Small intestine (tissue), 7 donors: ENCODE results near the gene SASH1. TPM values are rescaled to one million over a fixed set of nuclear protein-coding genes. Genes with fewer than 3 reads are reported as not detected.

Source experiments
- DNase-seq, 2 donors: peaks; one replicate each; pipeline versions ENCODE4 v3.0.0 to v3.0.0-alpha.2; 2013
- FAIRE-seq: peaks from 2 replicates; lab custom pipeline; 2012; peaks lifted over from hg19 to GRCh38; lab: Jason Lieb, UNC
- H3K27ac ChIP-seq, 3 donors: one replicate each; pipeline ENCODE4 v1.5.1; 2013; ENCODE audit warnings: low read length in 2 of 3, mild to moderate bottlenecking in 2 of 3, control low read depth in 1 of 3, inconsistent platforms in 1 of 3, low read depth in 1 of 3, moderate library complexity in 1 of 3
- H3K27me3 ChIP-seq, 3 donors: one replicate each; pipeline ENCODE4 v1.6.1; 2013; ENCODE audit warnings: low read length in 3 of 3, inconsistent platforms in 1 of 3; ENCODE audit not compliant: control insufficient read depth in 3 of 3, insufficient read depth in 3 of 3
- H3K36me3 ChIP-seq, 3 donors: one replicate each; pipeline ENCODE4 v1.6.1; 2013; ENCODE audit warnings: low read length in 3 of 3, inconsistent platforms in 1 of 3, low read depth in 1 of 3, mild to moderate bottlenecking in 1 of 3, moderate library complexity in 1 of 3; ENCODE audit not compliant: control insufficient read depth in 3 of 3, insufficient read depth in 2 of 3
- H3K4me1 ChIP-seq, 3 donors: one replicate each; pipeline ENCODE4 v1.6.1; 2013; ENCODE audit warnings: low read length in 2 of 3, inconsistent platforms in 1 of 3, low read depth in 1 of 3, mild to moderate bottlenecking in 1 of 3, moderate library complexity in 1 of 3; ENCODE audit not compliant: control insufficient read depth in 3 of 3, insufficient read depth in 2 of 3
- H3K4me3 ChIP-seq, 3 donors: one replicate each; pipeline ENCODE4 v1.5.1; 2013; ENCODE audit warnings: low read length in 3 of 3, control low read depth in 1 of 3, inconsistent platforms in 1 of 3, low read depth in 1 of 3, mild to moderate bottlenecking in 1 of 3, moderate library complexity in 1 of 3
- H3K9me3 ChIP-seq, 2 donors: one replicate each; pipeline ENCODE4 v1.6.1; 2013; ENCODE audit warnings: low read depth in 1 of 2, low read length in 1 of 2; ENCODE audit not compliant: control insufficient read depth in 2 of 2, insufficient read depth in 1 of 2
- WGBS, 3 donors: extraction: QIAGEN DNeasy Blood & Tissue Kit; methylation state at CpG; one replicate each; pipeline ENCODE4 v1.1.7; 2013; 5-methylcytosine and 5-hydroxymethylcytosine counted together
- polyA plus RNA-seq, 4 donors: library from polyadenylated mRNA; stranded (reverse) in 3 of 4; unstranded in 1 of 4; fragments of 200-250 nt in 3 of 4; fragments of 120-200 nt in 1 of 4; gene quantifications; one replicate each; pipeline versions ENCODE4 v1.2.1 to v1.2.3, GENCODE V29; 2013
- donor health status: healthy with polysubstance abuse.
- donor health status: control.
- donor health status: control.
- donor health status: Bipolar disorder and iron deficiency.
- donor health status: healthy.

Gene SASH1
- polyA plus RNA-seq, 4 donors = 1.3 to 16.1 (median 8.0) TPM

GRCh38 chr6:148304976-148305375 lies 37.7 kb upstream of the SASH1 start:
- Histone ChIP-seq H3K9me3 (no peaks in the 10 kb centered on the region), H3K4me1 (no peaks in the 10 kb centered on the region), H3K27me3 (no peaks in the 10 kb centered on the region), H3K4me3 (no peak overlapping the region), H3K27ac (no peak overlapping the region), H3K36me3 (no peaks in the 10 kb centered on the region)
- FAIRE-seq = no peak
- DNase-seq = no peak
- 81 to 88% (median 86%) methylated on average over 7 of the region's 7 CpGs for WGBS, 3 donors

- Histone ChIP-seq H3K27me3 (no peaks in the 10 kb centered on the region), H3K36me3 (no peaks in the 10 kb centered on the region), H3K4me3 (no peak overlapping the region), H3K9me3 (no peaks in the 10 kb centered on the region), H3K4me1 (no peaks in the 10 kb centered on the region), H3K27ac (no peak overlapping the region)
- FAIRE-seq = no peak
- DNase-seq = no peak
- WGBS, 3 donors = 93 to 98% (median 93%) methylated on average over 2 of the region's 2 CpGs
Observed at GRCh38 chr6:148306286-148306685, 36.4 kb upstream of the SASH1 start.

DNA sequence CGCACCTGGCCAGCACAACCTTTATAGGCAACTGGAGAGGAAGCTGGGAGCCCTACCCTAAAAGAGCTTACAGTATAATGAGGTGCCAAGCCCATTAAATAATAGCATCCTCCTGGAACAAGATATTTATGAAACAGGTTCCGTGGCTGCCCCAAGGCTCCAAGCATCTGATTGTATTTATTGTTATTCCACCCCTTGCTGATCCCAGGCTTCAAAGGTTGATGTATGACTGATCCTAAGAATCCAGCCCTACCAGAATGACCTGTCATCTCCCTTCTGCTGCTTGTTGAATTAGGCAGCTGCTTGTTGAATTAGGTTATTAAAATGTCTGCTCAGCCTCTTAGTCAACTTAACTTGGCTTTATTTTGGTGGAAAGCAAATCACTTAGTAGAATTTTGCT lies 35.2 kb upstream of the SASH1 start:
- Histone ChIP-seq H3K27me3 (no peaks in the 10 kb centered on the region), H3K27ac (no peak overlapping the region), H3K36me3 (no peaks in the 10 kb centered on the region), H3K9me3 (no peaks in the 10 kb centered on the region), H3K4me1 (no peaks in the 10 kb centered on the region), H3K4me3 (no peak overlapping the region)
- FAIRE-seq (no peak), DNase-seq (no peak)
- 71 to 88% (median 88%) methylated on average over 2 of the region's 2 CpGs for WGBS, 3 donors

GRCh38 chr6:148309301-148309700 lies 33.3 kb upstream of the SASH1 start:
- H3K4me3 ChIP-seq = no peak overlapping the region
- H3K4me1 ChIP-seq = no peaks in the 10 kb centered on the region
- H3K36me3 ChIP-seq = no peaks in the 10 kb centered on the region
- no peaks in the 10 kb centered on the region for H3K9me3 ChIP-seq
- DNase-seq (no peak), FAIRE-seq (no peak)
- no peaks in the 10 kb centered on the region for H3K27me3 ChIP-seq
- no peak overlapping the region for H3K27ac ChIP-seq

GRCh38 chr6:148311966-148312669 lies 30.5 kb upstream of the SASH1 start:
- no peak for FAIRE-seq
- H3K27ac ChIP-seq = no peak overlapping the region

GRCh38 chr6:148313488-148313887 lies 29.1 kb upstream of the SASH1 start:
- no peaks in the 10 kb centered on the region for H3K9me3 ChIP-seq
- no peaks in the 10 kb centered on the region for H3K4me1 ChIP-seq
- 76 to 84% (median 80%) methylated on average over 8 of the region's 8 CpGs for WGBS, 3 donors
- H3K36me3 ChIP-seq = no peaks in the 10 kb centered on the region
- no peak overlapping the region for H3K27ac ChIP-seq
- H3K27me3 ChIP-seq = no peaks in the 10 kb centered on the region
- no peak overlapping the region for H3K4me3 ChIP-seq
- DNase-seq (no peak), FAIRE-seq (no peak)

More at GRCh38 chr6:148311966-148312669, 30.5 kb upstream of the SASH1 start:
- H3K27me3 ChIP-seq = no peaks in the 10 kb centered on the region
- WGBS, 3 donors = 57 to 69% (median 64%) methylated on average over 3 of the region's 3 CpGs
- DNase-seq = no peak
- H3K36me3 ChIP-seq = no peaks in the 10 kb centered on the region
- no peaks in the 10 kb centered on the region for H3K4me1 ChIP-seq
- no peak overlapping the region for H3K4me3 ChIP-seq
- H3K9me3 ChIP-seq = no peaks in the 10 kb centered on the region

DNA sequence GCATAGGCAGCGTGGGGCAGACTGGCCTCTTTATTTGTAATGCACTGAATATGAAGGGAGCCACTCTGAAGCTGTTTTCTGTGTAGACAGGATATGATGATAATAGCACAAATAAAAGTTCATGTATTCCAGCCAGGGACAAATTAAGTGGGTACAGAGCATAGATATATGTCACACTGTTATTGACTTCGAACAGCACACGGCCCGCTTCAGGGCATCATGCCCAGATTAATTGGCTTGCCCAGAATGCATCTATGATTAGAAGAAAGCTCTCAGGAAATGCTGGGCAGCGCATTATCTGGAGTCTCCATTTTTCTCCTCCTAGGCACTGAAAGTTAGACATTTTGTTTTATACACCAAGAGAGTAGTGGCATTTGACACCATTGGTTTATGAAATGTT lies 26.3 kb upstream of the SASH1 start:
- H3K27me3 ChIP-seq = no peaks in the 10 kb centered on the region
- no peak overlapping the region for H3K4me3 ChIP-seq
- 61 to 77% (median 69%) methylated on average over 5 of the region's 5 CpGs for WGBS, 3 donors
- H3K36me3 ChIP-seq = no peaks in the 10 kb centered on the region
- no peak overlapping the region for H3K27ac ChIP-seq
- H3K9me3 ChIP-seq = no peaks in the 10 kb centered on the region
- DNase-seq (no peak), FAIRE-seq (no peak)
- H3K4me1 ChIP-seq = no peaks in the 10 kb centered on the region

GRCh38 chr6:148317051-148317450 lies 25.6 kb upstream of the SASH1 start:
- DNase-seq (no peak), FAIRE-seq (no peak)
- no peak overlapping the region for H3K27ac ChIP-seq
- 88 to 98% (median 91%) methylated on average over 1 of the region's 1 CpG for WGBS, 3 donors
- no peaks in the 10 kb centered on the region for H3K9me3 ChIP-seq
- no peak overlapping the region for H3K4me3 ChIP-seq
- no peaks in the 10 kb centered on the region for H3K27me3 ChIP-seq
- H3K36me3 ChIP-seq = no peaks in the 10 kb centered on the region
- no peaks in the 10 kb centered on the region for H3K4me1 ChIP-seq

- no peak for FAIRE-seq
- Histone ChIP-seq H3K4me1 (no peaks in the 10 kb centered on the region), H3K27me3 (no peaks in the 10 kb centered on the region), H3K4me3 (no peak overlapping the region), H3K36me3 (no peaks in the 10 kb centered on the region), H3K27ac (no peak overlapping the region), H3K9me3 (no peaks in the 10 kb centered on the region)
- no peak for DNase-seq
- WGBS, 3 donors = 61 to 94% (median 92%) methylated on average over 2 of the region's 2 CpGs
Observed at GRCh38 chr6:148317739-148318138, 24.9 kb upstream of the SASH1 start.
